HFF-Myc (cell line): ENCODE data around the gene FBN1.

ENCODE experiments used
- DNase-seq: peaks from one replicate; pipeline ENCODE4 v3.0.0-alpha.2; 2011; ENCODE audit warnings: low read depth; ENCODE audit errors: extremely low read depth
- H3K4me3 ChIP-seq: replicated peaks from 2 replicates; pipeline ENCODE4 v1.5.1; 2011; ENCODE audit warnings: low read depth, mild to moderate bottlenecking, control low read depth, low read length
- CTCF ChIP-seq: IDR thresholded peaks from 2 replicates; pipeline ENCODE4 v1.5.1; 2012; ENCODE audit warnings: mild to moderate bottlenecking, low read depth, low read length, control low read depth; ENCODE audit errors: missing control alignments

The FBN1 gene

GRCh38 chr15:48536681-48537091, 108.8 kb downstream of the FBN1 start:
- no peak for TF ChIP-seq CTCF
- no peak overlapping the region for H3K4me3 ChIP-seq
- DNase-seq, result no peak

- no peak overlapping the region for H3K4me3 ChIP-seq
- DNase-seq, result no peak
- TF ChIP-seq CTCF, result no peak
Measured at GRCh38 chr15:48533982-48534381, 111.5 kb downstream of the FBN1 start.

- H3K4me3 ChIP-seq, result no peak overlapping the region
- DNase-seq, result no peak
Measured at GRCh38 chr15:48532946-48533345, 112.6 kb downstream of the FBN1 start.

GRCh38 chr15:48530528-48530927, 115.0 kb downstream of the FBN1 start:
- no peak overlapping the region for H3K4me3 ChIP-seq
- no peak for TF ChIP-seq CTCF
- no peak for DNase-seq

More at GRCh38 chr15:48532946-48533345, 112.6 kb downstream of the FBN1 start:
- no peak for TF ChIP-seq CTCF

GRCh38 chr15:48528921-48529320, 116.6 kb downstream of the FBN1 start:
- TF ChIP-seq CTCF, result no peak
- H3K4me3 ChIP-seq, result no peak overlapping the region
- DNase-seq, result no peak

GRCh38 chr15:48527517-48527916, 118.0 kb downstream of the FBN1 start:
- H3K4me3 ChIP-seq, result no peak overlapping the region
- TF ChIP-seq CTCF, result no peak
- no peak for DNase-seq

- H3K4me3 ChIP-seq, result no peak overlapping the region
- no peak for TF ChIP-seq CTCF
- DNase-seq, result no peak
Measured at GRCh38 chr15:48522911-48523310, 122.6 kb downstream of the FBN1 start.
